Activated CD4-positive, alpha-beta T cell treated with anti-CD3 and anti-CD28 coated beads, Interleukin-2, amount 50 U/mL, for 4 hours (primary cell): ENCODE results near the gene BATF2.
"Not testable (repeated sequence)": the region's sequence is repeated elsewhere in the genome, so short reads cannot be mapped to it uniquely, and the experiment has no call there.

Experiments
- DNase-seq, 2 experiments: peaks; one replicate each; pipeline ENCODE4 v3.0.0-alpha.2; 2020

Gene BATF2

GRCh38 chr11:65013130-65013887 lies 16.5 kb upstream of the BATF2 start:
- peak; percentile 91 for DNase-seq

GRCh38 chr11:65008873-65009272 lies 12.1 kb upstream of the BATF2 start:
- no peak for DNase-seq

- no peak for DNase-seq
Measured at GRCh38 chr11:65008016-65008415, 11.2 kb upstream of the BATF2 start.

- not testable (repeated sequence) for DNase-seq
Measured at GRCh38 chr11:65003968-65004367, 7.2 kb upstream of the BATF2 start.

- DNase-seq = no peak
Measured at GRCh38 chr11:65003282-65003681, 6.5 kb upstream of the BATF2 start.

GRCh38 chr11:65002706-65003105 lies 5.9 kb upstream of the BATF2 start:
- DNase-seq = no peak

- no peak for DNase-seq
Measured at GRCh38 chr11:64999478-64999877, 2.7 kb upstream of the BATF2 start.

- no peak for DNase-seq
Measured at GRCh38 chr11:64998690-64999431, 2.1 kb upstream of the BATF2 start.

GRCh38 chr11:64998141-64998540 lies 1.4 kb upstream of the BATF2 start:
- no peak for DNase-seq

GRCh38 chr11:64996327-64996709 lies 453 bp downstream of the BATF2 start:
- no peak for DNase-seq

GRCh38 chr11:64994318-64994717 lies 2.5 kb downstream of the BATF2 start:
- DNase-seq = no peak

- no peak for DNase-seq
Measured at GRCh38 chr11:64990222-64990923, 6.4 kb downstream of the BATF2 start.

GRCh38 chr11:64989416-64989815 lies 7.4 kb downstream of the BATF2 start:
- no peak for DNase-seq

GRCh38 chr11:64987998-64988854 lies 8.5 kb downstream of the BATF2 start:
- DNase-seq = no peak

- DNase-seq = not testable (repeated sequence)
Measured at GRCh38 chr11:64983339-64983738, 13.4 kb downstream of the BATF2 start.

GRCh38 chr11:64976651-64977050 lies 20.1 kb downstream of the BATF2 start:
- DNase-seq = no peak

- DNase-seq = no peak
Measured at GRCh38 chr11:64974124-64974523, 22.6 kb downstream of the BATF2 start.

GRCh38 chr11:64971421-64972233 lies 25.1 kb downstream of the BATF2 start, which contains the start of gene MAJIN:
TSS of gene MAJIN (minus strand) at chr11:64972108. CDS start at chr11:64959405, 12,703 bp downstream.
- peak; percentile 80 to 84 for DNase-seq

- no peak for DNase-seq
Measured at GRCh38 chr11:64970731-64971151, 26.0 kb downstream of the BATF2 start.

- no peak for DNase-seq
Measured at GRCh38 chr11:64969209-64969608, 27.6 kb downstream of the BATF2 start.

GRCh38 chr11:64967375-64967774 lies 29.4 kb downstream of the BATF2 start:
- DNase-seq = no peak
